ENCODE data around the gene EXOG.

EXOG gene

GRCh38 chr3:38515367-38515766, 19.2 kb downstream of the EXOG start:
- no peak for DNase-seq

GRCh38 chr3:38516669-38517068, 20.5 kb downstream of the EXOG start:
- DNase-seq = no peak

GRCh38 chr3:38519000-38519399, 22.9 kb downstream of the EXOG start:
- no peak for DNase-seq

GRCh38 chr3:38519651-38520050, 23.5 kb downstream of the EXOG start:
- DNase-seq = peak; percentile 66

GRCh38 chr3:38521391-38521987, 25.3 kb downstream of the EXOG start:
- DNase-seq = peak; percentile 53

GRCh38 chr3:38522002-38522401, 25.9 kb downstream of the EXOG start:
- DNase-seq = no peak

- DNase-seq = no peak
Observed at GRCh38 chr3:38524141-38524739, 28.1 kb downstream of the EXOG start.

- no peak for DNase-seq
Observed at GRCh38 chr3:38526792-38527191, 30.7 kb downstream of the EXOG start.

GRCh38 chr3:38528457-38528856, 32.3 kb downstream of the EXOG start:
- DNase-seq = no peak

GRCh38 chr3:38532529-38532928, 36.4 kb downstream of the EXOG start:
- no peak for DNase-seq

GRCh38 chr3:38533285-38533976, 37.3 kb downstream of the EXOG start:
- DNase-seq = no peak

GRCh38 chr3:38534180-38534579, 38.0 kb downstream of the EXOG start:
- DNase-seq = no peak

- DNase-seq = no peak
Observed at GRCh38 chr3:38534604-38535003, 38.5 kb downstream of the EXOG start.

- DNase-seq = no peak
Observed at GRCh38 chr3:38536671-38537070, 40.5 kb downstream of the EXOG start.

- no peak for DNase-seq
Observed at GRCh38 chr3:38538773-38539353, 42.7 kb downstream of the EXOG start.

- DNase-seq = no peak
Observed at GRCh38 chr3:38541806-38542205, 45.7 kb downstream of the EXOG start.

- DNase-seq = no peak
Observed at GRCh38 chr3:38542401-38543298, 46.5 kb downstream of the EXOG start.

- DNase-seq = no peak
Observed at GRCh38 chr3:38543586-38543985, 47.4 kb downstream of the EXOG start.

- no peak for DNase-seq
Observed at GRCh38 chr3:38544926-38545325, 48.8 kb downstream of the EXOG start.

GRCh38 chr3:38545550-38545949, 49.4 kb downstream of the EXOG start:
- no peak for DNase-seq

- no peak for DNase-seq
Observed at GRCh38 chr3:38545983-38546382, 49.8 kb downstream of the EXOG start.

GRCh38 chr3:38548154-38548931, 52.2 kb downstream of the EXOG start:
- no peak for DNase-seq

Data from central memory CD4-positive, alpha-beta T cell (primary cell).